Measurements from ENCODE around the gene CCDC57.

GRCh38 chr17:82242698-82242976 is 30.0 kb upstream of the CCDC57 start:
- TF ChIP-seq GATA2 (IDR thresholded peaks at IDR 0.05; ENCODE audit: low read depth, low read length) (no peak), GATA3 (IDR thresholded peaks at IDR 0.05; ENCODE audit: low read depth, low read length) (no peak)
